ENCODE data around the gene LRFN3.
"Not testable (repeated sequence)": the region's sequence is repeated elsewhere in the genome, so short reads cannot be mapped to it uniquely, and the experiment has no call there.

The LRFN3 gene

GRCh38 chr19:35935911-35936737, at the start of gene LRFN3:
TSS of gene LRFN3 (plus strand) at chr19:35936374. CDS start at chr19:35939426, 3,052 bp downstream.
- DNase-seq (ENCODE audit: insufficient read length, low spot score) (no peak), FAIRE-seq (peak; percentile 68)

DNA sequence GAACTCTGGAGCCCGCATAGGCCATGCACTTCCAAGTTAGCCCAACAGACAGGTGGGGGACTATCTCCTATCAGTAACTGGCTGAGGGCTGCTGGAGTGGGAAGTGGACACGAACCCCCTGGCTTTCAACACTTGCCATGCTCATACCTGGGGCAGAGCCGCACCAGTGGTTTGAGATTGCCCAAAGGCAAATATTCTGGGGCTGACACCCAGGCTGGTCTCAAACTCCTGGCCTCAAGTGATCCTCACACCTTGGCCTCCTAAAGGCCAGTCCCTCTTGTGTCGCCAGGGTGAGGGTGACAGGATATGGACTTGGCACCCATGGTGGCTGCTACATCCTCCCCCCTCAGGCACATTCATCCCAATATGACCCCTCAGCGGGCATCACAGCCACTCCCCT, 49.0 kb upstream of the LRFN3 start:
- FAIRE-seq (no peak), DNase-seq (ENCODE audit: insufficient read length, low spot score) (no peak)

DNA sequence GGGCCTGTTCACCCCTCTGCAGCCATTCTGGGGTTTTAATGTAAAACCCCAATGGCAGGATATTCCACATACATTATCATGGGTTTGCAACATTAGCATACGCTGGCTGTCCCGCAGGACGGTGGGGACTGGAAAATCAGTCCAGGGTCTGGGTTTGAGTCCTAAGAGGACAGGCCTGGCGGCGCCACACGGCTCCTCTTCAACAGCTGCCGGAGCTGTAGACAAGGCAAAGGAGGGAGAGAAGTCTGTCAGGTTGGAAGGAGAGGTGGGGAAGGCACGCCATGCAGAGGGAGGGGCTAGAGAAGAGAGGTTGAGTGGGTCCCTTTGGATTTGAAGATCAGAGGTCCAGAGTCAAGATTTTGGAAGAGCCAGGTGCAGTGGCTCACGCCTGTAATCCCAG, 47.8 kb upstream of the LRFN3 start:
- no peak for FAIRE-seq
- no peak for DNase-seq (ENCODE audit: insufficient read length, low spot score)

GRCh38 chr19:35889370-35890112, 46.6 kb upstream of the LRFN3 start:
- no peak for DNase-seq (ENCODE audit: insufficient read length, low spot score)
- no peak for FAIRE-seq

- FAIRE-seq: no peak
- DNase-seq (ENCODE audit: insufficient read length, low spot score): no peak
These were observed 46.0 kb upstream of the LRFN3 start for GRCh38 chr19:35890113-35890650.

DNA sequence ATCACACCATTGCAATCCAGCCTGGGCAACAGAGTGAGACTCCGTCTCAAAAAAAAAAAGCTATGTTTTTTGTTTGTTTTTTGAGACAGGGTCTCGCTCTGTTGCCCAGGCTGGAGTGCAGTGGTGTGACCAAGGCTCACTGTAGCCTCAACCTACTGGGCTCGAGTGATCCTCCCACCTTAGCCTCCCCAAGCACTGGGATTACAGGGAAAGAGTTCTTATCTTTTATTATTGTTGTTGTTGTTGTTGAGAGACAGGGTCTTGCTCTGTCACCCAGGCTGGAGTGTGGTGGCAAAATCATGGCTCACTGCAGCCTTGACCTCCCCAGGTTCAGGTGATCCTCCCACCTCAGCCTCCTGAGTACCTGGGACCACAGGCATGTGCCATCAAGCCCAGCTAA, 44.4 kb upstream of the LRFN3 start:
- FAIRE-seq; DNase-seq (ENCODE audit: insufficient read length, low spot score): not testable (repeated sequence)

- FAIRE-seq: no peak
These were observed 41.8 kb upstream of the LRFN3 start for GRCh38 chr19:35894342-35894741.

GRCh38 chr19:35895911-35896642, 40.1 kb upstream of the LRFN3 start:
- DNase-seq (ENCODE audit: insufficient read length, low spot score) (no peak), FAIRE-seq (no peak)

More at GRCh38 chr19:35894342-35894741, 41.8 kb upstream of the LRFN3 start:
- DNase-seq (ENCODE audit: insufficient read length, low spot score): no peak

DNA sequence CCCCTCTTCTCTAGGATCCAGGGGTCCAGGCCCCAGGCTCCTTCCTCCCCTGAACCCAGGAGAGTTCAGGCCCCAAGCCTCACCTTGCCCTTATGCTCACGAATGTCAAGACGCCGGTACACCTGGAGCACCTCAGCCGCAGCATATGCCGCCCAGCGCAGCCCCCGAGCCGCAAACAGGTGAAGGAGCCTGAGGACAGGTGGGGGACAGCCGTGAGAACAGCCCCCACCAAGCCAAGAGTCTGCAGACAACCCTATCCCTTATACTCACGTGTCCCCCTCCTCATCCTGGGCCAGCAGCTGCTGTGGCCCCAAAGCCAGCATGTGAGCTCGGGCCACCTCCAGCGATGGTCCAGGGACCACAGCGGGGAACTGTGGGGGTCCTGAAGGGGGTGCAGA, 39.5 kb upstream of the LRFN3 start:
- DNase-seq (ENCODE audit: insufficient read length, low spot score) (no peak), FAIRE-seq (no peak)

GRCh38 chr19:35897706-35898451, 38.3 kb upstream of the LRFN3 start:
- FAIRE-seq: no peak
- DNase-seq (ENCODE audit: insufficient read length, low spot score): no peak

DNA sequence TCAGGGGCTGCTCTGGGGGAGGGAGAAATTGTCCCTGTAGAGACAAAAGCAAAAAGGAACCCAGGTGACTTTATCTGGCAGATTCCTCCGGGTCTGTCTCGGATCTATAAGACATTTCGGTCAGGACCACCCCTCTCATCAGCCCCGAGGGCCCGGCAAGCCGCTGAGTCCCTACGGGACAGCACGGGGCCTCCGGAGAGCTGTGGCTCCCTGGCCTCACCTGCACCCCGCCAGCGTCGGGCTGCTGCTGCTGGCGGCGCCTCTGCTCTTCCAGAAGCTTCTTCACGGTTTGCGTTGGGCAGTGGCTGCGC, 37.7 kb upstream of the LRFN3 start:
- FAIRE-seq (no peak), DNase-seq (ENCODE audit: insufficient read length, low spot score) (no peak)

GRCh38 chr19:35899547-35900214, 36.5 kb upstream of the LRFN3 start:
- DNase-seq (ENCODE audit: insufficient read length, low spot score) (peak; percentile 87), FAIRE-seq (peak; percentile 98)

GRCh38 chr19:35901055-35901644, 35.0 kb upstream of the LRFN3 start:
- FAIRE-seq (no peak), DNase-seq (ENCODE audit: insufficient read length, low spot score) (no peak)

DNA sequence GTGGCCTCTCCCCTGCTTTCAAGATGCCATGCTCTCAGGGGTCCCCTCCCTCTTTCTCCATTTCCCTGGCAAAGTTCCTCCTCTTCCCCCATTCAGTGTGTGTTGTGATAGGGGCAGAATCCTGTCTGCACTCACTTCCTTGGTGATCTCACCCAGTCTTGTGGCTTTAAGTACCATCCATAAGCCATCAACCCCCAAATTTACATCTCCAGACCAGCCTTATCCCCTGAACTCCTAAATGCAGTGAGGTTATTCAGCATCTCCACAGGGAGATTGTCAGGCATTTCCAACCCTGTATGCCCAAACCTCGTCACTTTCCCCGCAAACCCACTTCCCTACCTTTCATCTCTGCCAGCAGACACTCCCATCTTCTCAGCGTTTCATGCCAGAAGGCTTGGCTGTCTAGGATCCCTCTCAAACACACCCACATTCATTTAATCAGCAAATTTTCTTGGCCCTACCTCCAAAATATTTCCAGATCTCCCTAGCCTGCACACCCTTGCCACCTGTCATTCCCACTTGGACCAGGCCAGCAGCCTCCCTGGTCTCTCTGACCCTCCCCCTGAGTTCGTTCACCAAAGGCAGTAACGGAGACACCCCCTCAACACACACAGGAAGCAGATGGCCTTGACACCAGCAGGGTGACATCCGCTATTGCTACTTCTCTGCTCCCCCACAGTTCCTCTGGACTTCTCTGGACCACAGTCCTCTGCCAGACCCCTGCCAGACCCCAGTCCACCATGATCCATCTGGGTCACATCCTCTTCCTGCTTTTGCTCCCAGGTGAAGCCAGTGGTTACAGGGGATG, 34.1 kb upstream of the LRFN3 start, which contains the start of gene HCST:
Gene HCST, plus strand, starts transcription at position 676 of the 808 bp plus-strand sequence. Its CDS starts 65 bp downstream, at position 741.
- FAIRE-seq (peak; percentile 91), DNase-seq (ENCODE audit: insufficient read length, low spot score) (no peak)

DNA sequence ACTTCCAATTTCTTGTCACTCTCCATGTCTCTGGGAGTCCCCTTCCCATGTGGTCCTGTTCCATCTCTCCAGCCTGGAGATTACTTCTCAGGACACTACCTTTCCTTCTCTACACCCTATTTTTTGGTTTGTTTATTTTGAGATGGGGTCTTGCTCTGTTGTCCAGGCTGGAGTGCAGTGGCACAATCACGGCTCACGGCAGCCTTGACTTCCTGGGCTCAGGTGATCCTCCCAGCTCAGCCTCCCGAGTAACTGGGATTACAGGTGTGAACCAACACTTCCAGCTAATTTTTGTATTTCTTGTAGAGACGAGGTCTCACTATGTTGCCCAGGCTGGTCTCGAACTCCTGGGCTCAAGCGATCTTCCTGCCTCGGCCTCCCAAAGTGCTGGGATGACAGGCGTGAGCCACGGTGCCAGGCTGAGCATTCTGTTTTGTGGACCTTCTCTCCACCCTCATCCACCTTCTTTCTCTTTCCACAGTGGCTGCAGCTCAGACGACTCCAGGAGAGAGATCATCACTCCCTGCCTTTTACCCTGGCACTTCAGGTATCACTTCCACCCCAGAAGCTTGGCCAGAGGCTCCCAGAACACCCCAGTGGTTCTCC, 33.2 kb upstream of the LRFN3 start:
- DNase-seq (ENCODE audit: insufficient read length, low spot score): no peak
- no peak for FAIRE-seq

GRCh38 chr19:35903550-35904179, 32.5 kb upstream of the LRFN3 start:
- FAIRE-seq: peak; percentile 91
- peak; percentile 65 for DNase-seq (ENCODE audit: insufficient read length, low spot score)

- DNase-seq (ENCODE audit: insufficient read length, low spot score): no peak
These were observed 31.7 kb upstream of the LRFN3 start for GRCh38 chr19:35904311-35905068.

More at GRCh38 chr19:35904311-35905068, 31.7 kb upstream of the LRFN3 start:
- FAIRE-seq: no peak

Data from GM19239 (cell line).